Measurements from ENCODE around the gene JMJD6.

GRCh38 chr17:76672270-76672851, 54.0 kb downstream of the JMJD6 start:
- TF ChIP-seq SP1 (IDR thresholded peaks at IDR 0.05; ENCODE audit: low read depth, low read length), result no peak
- no peak for TF ChIP-seq RFX5 (IDR thresholded peaks at IDR 0.05; ENCODE audit: borderline replicate concordance, low read depth, low read length)
- TF ChIP-seq EZH2 (IDR thresholded peaks at IDR 0.05; ENCODE audit: low read depth, low read length, severe bottlenecking), result no peak
- no peak for TF ChIP-seq CHD1 (IDR thresholded peaks at IDR 0.05; ENCODE audit: low read depth, low read length)
- no peak for TF ChIP-seq POLR2A (IDR thresholded peaks at IDR 0.05; ENCODE audit: control extremely low read depth in 1 of 2, low read depth in 2 of 2, low read length in 2 of 2)
- no peak for TF ChIP-seq CTCF (IDR thresholded peaks at IDR 0.05; ENCODE audit: control extremely low read depth in 1 of 3, insufficient read depth in 1 of 3, low read depth in 1 of 3, low read length in 3 of 3)
- no peak for TF ChIP-seq SUZ12 (IDR thresholded peaks at IDR 0.05; ENCODE audit: low read length)
- no peak for TF ChIP-seq ATF3 (IDR thresholded peaks at IDR 0.05; ENCODE audit: insufficient read depth, low read depth, low read length)
- TF ChIP-seq CEBPB (IDR thresholded peaks at IDR 0.05; ENCODE audit: low read depth, low read length), result no peak
- TF ChIP-seq POU5F1 (IDR thresholded peaks at IDR 0.05; ENCODE audit: low read depth, low read length), result no peak
- TF ChIP-seq SRF (IDR thresholded peaks at IDR 0.05; ENCODE audit: low read depth, low read length), result no peak
- no peak for TF ChIP-seq EP300 (IDR thresholded peaks at IDR 0.05; ENCODE audit: borderline replicate concordance in 1 of 2, low read depth in 2 of 2, low read length in 2 of 2)
- TF ChIP-seq YY1 (IDR thresholded peaks at IDR 0.05; ENCODE audit: low read depth, low read length), result no peak

All from H1 (cell line).